ENCODE measurements around the gene PAM.

DNA sequence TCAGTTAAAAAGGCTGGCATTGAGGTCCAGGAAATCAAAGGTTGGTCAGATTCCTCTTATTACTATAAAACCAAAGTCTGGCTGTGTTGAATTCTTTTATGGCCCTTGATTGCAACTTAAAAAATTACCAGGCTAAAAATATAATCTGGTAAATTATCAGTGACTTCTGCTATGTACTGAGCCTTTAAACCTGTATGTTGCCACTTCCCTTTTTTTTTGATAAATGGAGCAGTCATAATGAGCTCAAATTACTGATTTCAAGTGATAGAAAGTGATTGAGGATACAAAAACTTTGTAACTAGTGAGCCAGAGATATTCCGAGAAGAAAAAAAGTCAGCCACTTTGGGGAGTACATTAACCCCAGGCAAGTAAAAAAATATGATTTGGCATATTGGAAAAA lies 264.7 kb downstream of the PAM start:
- TF ChIP-seq CTCF (IDR thresholded peaks at IDR 0.05) (no peak), POLR2A (IDR thresholded peaks at IDR 0.05) (no peak)

Data from testis (tissue), 2 donors.